ENCODE measurements around the gene MACF1. TPM values are rescaled to one million over a fixed set of nuclear protein-coding genes. Genes with fewer than 3 reads are reported as not detected.

Gene MACF1
- total and polyA plus RNA-seq, 2 donors from 2014 or later, result 65.7 to 387 TPM

DNA sequence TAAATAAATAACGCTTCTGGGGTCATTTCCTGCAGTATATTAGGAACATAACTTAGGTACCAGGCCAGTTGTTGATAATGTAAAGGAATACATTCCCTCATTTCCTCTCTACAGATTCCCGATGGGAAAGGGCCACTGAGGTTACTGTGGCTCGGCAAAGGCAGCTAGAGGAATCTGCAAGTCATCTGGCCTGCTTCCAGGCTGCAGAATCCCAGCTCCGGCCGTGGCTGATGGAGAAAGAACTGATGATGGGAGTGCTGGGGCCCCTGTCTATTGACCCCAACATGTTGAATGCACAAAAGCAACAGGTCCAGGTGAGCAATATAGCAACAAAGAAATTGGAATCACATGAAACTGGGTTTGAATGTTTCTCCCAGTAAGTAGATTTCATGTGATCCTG lies 177.3 kb downstream of the MACF1 start:
- DNase-seq, result no peak
- intact Hi-C loops (cut with DNase I), result no loop called here
- H3K36me3 ChIP-seq (ENCODE audit: control insufficient read depth in 2 of 3, insufficient read depth in 3 of 3, low read length in 3 of 3), result peaks cover 5 to 35% (median 35%) of the 10 kb centered on the region in 3 donors

GRCh38 chr1:39384305-39384704 lies 179.8 kb downstream of the MACF1 start:
- Histone ChIP-seq H3K4me1 (ENCODE audit: control insufficient read depth in 2 of 3, insufficient read depth in 2 of 3, low read depth in 1 of 3, low read length in 3 of 3) (no peaks in the 10 kb centered on the region), H3K27ac (ENCODE audit: low read depth in 2 of 2, low read length in 2 of 2) (no peak overlapping the region), H3K9ac (ENCODE audit: low read length in 3 of 3) (no peak overlapping the region), H3K27me3 (ENCODE audit: control insufficient read depth, insufficient read depth, low read length) (no peaks in the 10 kb centered on the region), H3K36me3 (ENCODE audit: control insufficient read depth in 2 of 3, insufficient read depth in 3 of 3, low read length in 3 of 3) (peaks cover 6 to 49% (median 40%) of the 10 kb centered on the region in 3 donors), H3K9me3 (ENCODE audit: control insufficient read depth in 2 of 3, insufficient read depth in 1 of 3, low read length in 3 of 3) (no peaks in the 10 kb centered on the region), H3K4me3 (ENCODE audit: low read length in 3 of 3) (no peak overlapping the region)
- no peak for FAIRE-seq
- intact Hi-C loops (cut with DNase I), result no loop called here
- TF ChIP-seq CTCF (IDR thresholded peaks at IDR 0.05; ENCODE audit: borderline replicate concordance, extremely low read depth, insufficient read depth), result no peak
- no peak for DNase-seq

More for the DNA sequence above, 177.3 kb downstream of the MACF1 start:
- Histone ChIP-seq H3K4me1 (ENCODE audit: control insufficient read depth in 2 of 3, insufficient read depth in 2 of 3, low read depth in 1 of 3, low read length in 3 of 3) (no peaks in the 10 kb centered on the region), H3K4me3 (ENCODE audit: low read length in 3 of 3) (no peak overlapping the region), H3K9me3 (ENCODE audit: control insufficient read depth in 2 of 3, insufficient read depth in 1 of 3, low read length in 3 of 3) (no peaks in the 10 kb centered on the region), H3K27ac (ENCODE audit: low read depth in 2 of 2, low read length in 2 of 2) (no peak overlapping the region), H3K27me3 (ENCODE audit: control insufficient read depth, insufficient read depth, low read length) (no peaks in the 10 kb centered on the region), H3K9ac (ENCODE audit: low read length in 3 of 3) (no peak overlapping the region)
- FAIRE-seq, result no peak
- TF ChIP-seq CTCF (IDR thresholded peaks at IDR 0.05; ENCODE audit: borderline replicate concordance, extremely low read depth, insufficient read depth), result no peak

- intact Hi-C loops (cut with DNase I), result no loop called here
- H3K9me3 ChIP-seq (ENCODE audit: control insufficient read depth in 2 of 3, insufficient read depth in 1 of 3, low read length in 3 of 3), result no peaks in the 10 kb centered on the region
- H3K9ac ChIP-seq (ENCODE audit: low read length in 3 of 3), result no peak overlapping the region
- no peak for TF ChIP-seq CTCF (IDR thresholded peaks at IDR 0.05; ENCODE audit: borderline replicate concordance, extremely low read depth, insufficient read depth)
- H3K36me3 ChIP-seq (ENCODE audit: control insufficient read depth in 2 of 3, insufficient read depth in 3 of 3, low read length in 3 of 3), result peaks cover 5 to 43% (median 39%) of the 10 kb centered on the region in 3 donors
- no peak for DNase-seq
- FAIRE-seq, result no peak
- no peak overlapping the region for H3K27ac ChIP-seq (ENCODE audit: low read depth in 2 of 2, low read length in 2 of 2)
- H3K4me3 ChIP-seq (ENCODE audit: low read length in 3 of 3), result no peak overlapping the region
- H3K4me1 ChIP-seq (ENCODE audit: control insufficient read depth in 2 of 3, insufficient read depth in 2 of 3, low read depth in 1 of 3, low read length in 3 of 3), result no peaks in the 10 kb centered on the region
- H3K27me3 ChIP-seq (ENCODE audit: control insufficient read depth, insufficient read depth, low read length), result no peaks in the 10 kb centered on the region
Observed at GRCh38 chr1:39385067-39385988, 180.8 kb downstream of the MACF1 start.

All from kidney (tissue), 14 donors.